ENCODE results near the gene MEIS1. TPM values are rescaled to one million over a fixed set of nuclear protein-coding genes. Genes with fewer than 3 reads are reported as not detected.

The MEIS1 gene
- total RNA-seq, 1 donor from 2014 or later, result 3.4 TPM

- Mint-ChIP-seq H3K27ac (ENCODE audit: unreplicated experiment) (no peak overlapping the region), H3K9me3 (ENCODE audit: unreplicated experiment) (no peaks in the 10 kb centered on the region), H3K36me3 (ENCODE audit: low read depth, unreplicated experiment) (no peaks in the 10 kb centered on the region), H3K4me1 (ENCODE audit: low read depth, unreplicated experiment) (peaks cover 6% of the 10 kb centered on the region), H3K27me3 (ENCODE audit: low read depth, unreplicated experiment) (peaks cover 44% of the 10 kb centered on the region), H3K4me3 (ENCODE audit: unreplicated experiment) (no peak overlapping the region)
- TF ChIP-seq EZH2 (IDR thresholded peaks at IDR 0.05; ENCODE audit: insufficient read depth, low read length), result peak; percentile 90
- TF ChIP-seq CTCF (IDR thresholded peaks at IDR 0.05; ENCODE audit: insufficient read depth, low read depth, low read length), result no peak
- Histone ChIP-seq H3K4me1 (ENCODE audit: insufficient read depth, low read length) (peaks cover 19% of the 10 kb centered on the region), H3K36me3 (ENCODE audit: insufficient read depth, low read length) (no peaks in the 10 kb centered on the region), H3K27ac (ENCODE audit: low read depth, low read length) (no peak overlapping the region), H3K27me3 (ENCODE audit: insufficient read depth, low read length) (peaks cover 68% of the 10 kb centered on the region), H3K4me2 (ENCODE audit: low read length) (peak overlapping the region; percentile 82), H4K20me1 (ENCODE audit: insufficient read depth, low read length) (no peaks in the 10 kb centered on the region), H3K9me3 (ENCODE audit: insufficient read depth, low read depth, low read length) (no peaks in the 10 kb centered on the region), H3K79me2 (ENCODE audit: insufficient read depth, low read length) (no peaks in the 10 kb centered on the region), H3K9ac (ENCODE audit: low read length) (peak overlapping the region; percentile 57), H2AFZ (ENCODE audit: low read depth, low read length) (peak overlapping the region; percentile 45), H3K4me3 (ENCODE audit: insufficient read depth, low read depth, low read length) (peak overlapping the region; percentile 49)
- FAIRE-seq (no peak), DNase-seq (ENCODE audit: low read depth) (no peak)
Observed at GRCh38 chr2:66581339-66582103, 146.6 kb downstream of the MEIS1 start.

GRCh38 chr2:66582104-66582986 is 147.4 kb downstream of the MEIS1 start:
- FAIRE-seq (no peak), DNase-seq (ENCODE audit: low read depth) (no peak)
- H2AFZ ChIP-seq (ENCODE audit: low read depth, low read length), result peak overlapping the region; percentile 45
- Mint-ChIP-seq H3K27ac (ENCODE audit: unreplicated experiment) (no peak overlapping the region), H3K27me3 (ENCODE audit: low read depth, unreplicated experiment) (peaks cover 37% of the 10 kb centered on the region), H3K4me1 (ENCODE audit: low read depth, unreplicated experiment) (peaks cover 6% of the 10 kb centered on the region), H3K36me3 (ENCODE audit: low read depth, unreplicated experiment) (no peaks in the 10 kb centered on the region), H3K9me3 (ENCODE audit: unreplicated experiment) (no peaks in the 10 kb centered on the region), H3K4me3 (ENCODE audit: unreplicated experiment) (no peak overlapping the region)
- no peaks in the 10 kb centered on the region for H3K9me3 ChIP-seq (ENCODE audit: insufficient read depth, low read depth, low read length)
- H3K4me3 ChIP-seq (ENCODE audit: insufficient read depth, low read depth, low read length), result peak overlapping the region; percentile 49
- H4K20me1 ChIP-seq (ENCODE audit: insufficient read depth, low read length), result no peaks in the 10 kb centered on the region
- H3K79me2 ChIP-seq (ENCODE audit: insufficient read depth, low read length), result no peaks in the 10 kb centered on the region
- H3K4me2 ChIP-seq (ENCODE audit: low read length), result peak overlapping the region; percentile 82
- H3K27me3 ChIP-seq (ENCODE audit: insufficient read depth, low read length), result peaks cover 60% of the 10 kb centered on the region
- TF ChIP-seq CTCF (IDR thresholded peaks at IDR 0.05; ENCODE audit: insufficient read depth, low read depth, low read length) (no peak), EZH2 (IDR thresholded peaks at IDR 0.05; ENCODE audit: insufficient read depth, low read length) (peak; percentile 13)
- no peak overlapping the region for H3K27ac ChIP-seq (ENCODE audit: low read depth, low read length)
- H3K9ac ChIP-seq (ENCODE audit: low read length), result peak overlapping the region; percentile 57
- peaks cover 10% of the 10 kb centered on the region for H3K4me1 ChIP-seq (ENCODE audit: insufficient read depth, low read length)
- no peaks in the 10 kb centered on the region for H3K36me3 ChIP-seq (ENCODE audit: insufficient read depth, low read length)

Measured in astrocyte (in vitro differentiated cells and primary cell).